Ishikawa (cell line): ENCODE measurements around the gene DCC.

Source experiments
- CEBPB ChIP-seq: IDR thresholded peaks from 2 replicates; pipeline ENCODE4 v1.6.1; 2012
- CREB1 ChIP-seq: IDR thresholded peaks from 2 replicates; pipeline ENCODE4 v1.6.1; 2012; ENCODE audit warnings: low read depth
- EGR1 ChIP-seq: IDR thresholded peaks from 2 replicates; pipeline ENCODE4 v1.6.1; 2012
- EP300 ChIP-seq: IDR thresholded peaks from 2 replicates; pipeline ENCODE4 v1.6.1; 2012; ENCODE audit warnings: borderline replicate concordance
- FOXM1 ChIP-seq: IDR thresholded peaks from 2 replicates; pipeline ENCODE4 v1.6.1; 2012; ENCODE audit warnings: low read depth, borderline replicate concordance
- NFIC ChIP-seq: IDR thresholded peaks from 2 replicates; pipeline ENCODE4 v1.6.1; 2012
- RAD21 ChIP-seq: IDR thresholded peaks from 2 replicates; pipeline ENCODE4 v1.6.1; 2012; ENCODE audit warnings: low read depth
- REST ChIP-seq: IDR thresholded peaks from 2 replicates; pipeline ENCODE4 v1.6.1; 2012; ENCODE audit warnings: low read depth, mild to moderate bottlenecking
- TAF1 ChIP-seq: IDR thresholded peaks from 2 replicates; pipeline ENCODE4 v1.6.1; 2012; ENCODE audit warnings: low read depth, mild to moderate bottlenecking
- TCF12 ChIP-seq: IDR thresholded peaks from 2 replicates; pipeline ENCODE4 v1.6.1; 2012; ENCODE audit warnings: low read depth
- TEAD4 ChIP-seq: IDR thresholded peaks from 2 replicates; pipeline ENCODE4 v1.6.1; 2012
- USF1 ChIP-seq: IDR thresholded peaks from 2 replicates; pipeline ENCODE4 v1.6.1; 2012
- YY1 ChIP-seq: IDR thresholded peaks from 2 replicates; pipeline ENCODE4 v1.6.1; 2012; ENCODE audit warnings: low read depth
- ZBTB7A ChIP-seq: IDR thresholded peaks from 2 replicates; pipeline ENCODE4 v1.6.1; 2012; ENCODE audit warnings: low read depth
- TF ChIP-seq, protein P1 (sequence below): IDR thresholded peaks from 2 replicates; pipeline ENCODE4 v1.6.1; 2012

Gene DCC

GRCh38 chr18:53521068-53521467 is 1181.1 kb downstream of the DCC start:
- TF ChIP-seq FOXM1 (no peak), USF1 (no peak), TEAD4 (no peak), YY1 (no peak), ZBTB7A (no peak), NFIC (no peak), REST (no peak), EP300 (no peak), EGR1 (no peak), RAD21 (no peak), CEBPB (no peak)

DNA sequence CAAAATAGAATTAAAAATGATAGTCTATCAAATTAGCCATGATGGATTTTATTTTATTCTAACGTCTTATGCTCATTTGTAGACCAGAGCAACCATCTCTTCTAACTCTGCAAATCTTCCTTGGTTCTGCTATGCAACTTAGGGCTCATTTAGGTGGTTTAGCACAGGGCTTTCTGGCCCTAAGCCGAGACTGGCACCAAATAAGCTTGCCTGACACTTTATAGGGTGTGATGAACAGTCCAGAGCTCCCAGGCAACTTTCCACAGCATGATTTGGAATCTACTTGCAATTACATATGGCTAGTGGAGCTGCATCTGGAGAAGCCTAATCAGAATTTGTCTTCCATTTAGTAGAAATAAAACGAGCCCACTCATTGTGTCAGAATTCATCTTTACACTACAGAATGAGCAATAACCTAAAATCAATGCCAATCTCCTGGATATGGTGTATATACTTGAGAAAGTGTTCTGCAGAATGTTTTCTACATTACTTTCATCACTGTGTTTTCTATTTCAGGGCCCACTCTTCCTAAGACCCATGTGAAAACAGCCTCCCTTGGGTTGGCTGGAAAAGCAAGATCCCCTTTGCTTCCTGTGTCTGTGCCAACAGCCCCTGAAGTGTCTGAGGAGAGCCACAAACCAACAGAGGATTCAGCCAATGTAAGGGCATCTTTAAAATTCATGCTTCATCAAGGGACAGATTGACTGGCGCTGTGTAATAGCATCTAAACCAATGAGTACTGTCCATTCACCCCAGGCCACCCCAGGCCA is 1186.3 kb downstream of the DCC start:
- TF ChIP-seq TEAD4 (no peak), TCF12 (no peak), FOXM1 (no peak), ZBTB7A (no peak), EGR1 (no peak), EP300 (no peak), USF1 (no peak), NFIC (no peak), CEBPB (no peak), REST (no peak), TAF1 (no peak), YY1 (no peak), RAD21 (no peak), CREB1 (no peak)
- TF ChIP-seq, protein P1, sequence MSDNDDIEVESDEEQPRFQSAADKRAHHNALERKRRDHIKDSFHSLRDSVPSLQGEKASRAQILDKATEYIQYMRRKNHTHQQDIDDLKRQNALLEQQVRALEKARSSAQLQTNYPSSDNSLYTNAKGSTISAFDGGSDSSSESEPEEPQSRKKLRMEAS: no peak

- TF ChIP-seq RAD21 (no peak), EGR1 (no peak), CEBPB (no peak), TEAD4 (no peak), REST (no peak), TCF12 (no peak), USF1 (no peak)
These were observed 1187.4 kb downstream of the DCC start for GRCh38 chr18:53527365-53527764.

DNA sequence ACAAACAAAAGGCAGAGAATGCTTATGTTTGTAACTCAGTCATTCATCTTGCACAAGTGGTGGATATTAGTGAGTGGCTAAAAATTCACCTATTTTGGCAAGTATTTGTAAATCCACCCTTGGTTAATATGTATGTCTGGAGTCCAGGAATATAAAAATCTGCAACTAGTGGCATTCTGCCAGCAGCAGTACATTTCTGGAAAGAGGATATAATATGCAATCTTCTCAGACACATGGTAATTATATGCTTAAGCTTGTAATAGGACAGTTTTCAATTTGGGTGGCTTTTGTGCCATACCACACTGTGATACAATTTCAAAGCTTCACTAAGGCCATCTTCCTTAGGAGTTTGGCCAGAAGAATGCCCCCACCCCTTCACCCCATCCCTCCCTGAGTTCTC is 1191.2 kb downstream of the DCC start:
- TF ChIP-seq EGR1 (no peak), FOXM1 (no peak), TCF12 (no peak), ZBTB7A (no peak), USF1 (no peak), EP300 (no peak), TAF1 (no peak)
- TF ChIP-seq, protein P1: no peak
